ENCODE measurements around the gene TOM1L2.
A peak's percentile ranks its signal among the peaks of the same experiment; 100 is the strongest.

- TF ChIP-seq CTCF (IDR thresholded peaks at IDR 0.05; ENCODE audit: insufficient read depth, low read length) (no peak), SPI1 (IDR thresholded peaks at IDR 0.05; ENCODE audit: borderline replicate concordance, low read depth) (no peak), POLR2AphosphoS5 (IDR thresholded peaks at IDR 0.05; ENCODE audit: low read depth) (0 out of 2 replicates have a peak, but pooled peaks have one; percentile 2)
These were observed 148.6 kb downstream of the TOM1L2 start for GRCh38 chr17:17823433-17824118.
